ENCODE measurements around the gene CDC25A.
"Not testable (repeated sequence)": the region's sequence is repeated elsewhere in the genome, so short reads cannot be mapped to it uniquely, and the experiment has no call there.

The CDC25A gene

DNA sequence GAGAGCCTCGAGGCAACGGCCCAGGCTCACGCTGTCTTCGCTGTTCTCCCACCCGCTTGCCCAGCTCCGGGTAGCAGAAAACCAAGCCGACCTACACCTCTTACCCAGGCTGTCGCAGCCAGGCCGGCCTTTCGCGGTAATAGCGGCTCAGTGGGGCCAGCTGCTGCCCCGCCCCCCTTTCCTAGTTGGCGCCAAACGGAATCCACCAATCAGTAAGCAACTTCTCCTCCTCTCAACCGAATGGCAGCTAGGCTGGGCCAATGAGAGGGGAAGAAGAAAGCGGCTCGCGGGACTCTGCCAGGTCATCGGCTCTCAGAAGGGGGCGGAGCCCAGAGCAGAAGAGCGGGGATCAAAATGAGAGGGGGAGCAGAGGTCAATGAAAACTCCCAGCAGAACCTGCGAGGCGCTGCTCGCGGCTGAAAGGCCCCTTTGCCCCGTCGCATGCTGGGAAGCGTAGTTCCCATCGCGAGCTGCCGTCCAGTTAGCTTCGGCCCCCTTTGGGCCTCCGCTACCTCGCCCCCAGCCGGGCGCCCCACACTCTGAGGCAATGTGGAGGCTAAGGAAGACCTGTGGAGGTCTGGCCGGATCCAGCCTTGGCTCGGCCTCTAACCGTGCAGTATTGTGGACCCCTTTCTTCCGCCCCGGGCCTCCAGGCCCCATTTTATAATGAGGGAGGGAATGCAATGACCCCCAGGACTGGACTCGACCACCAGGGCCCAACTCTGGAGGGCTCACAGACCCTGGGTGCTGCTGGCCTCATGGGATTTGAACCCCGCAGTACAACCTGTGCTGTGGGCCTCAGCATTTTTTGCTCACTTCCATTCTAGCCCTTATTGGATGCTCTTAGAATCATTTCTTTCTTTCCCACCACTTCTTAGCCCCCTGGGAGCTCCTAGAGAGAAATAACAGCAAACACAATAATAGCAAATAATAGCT lies at the start of gene CDC25A:
Gene CDC25A (minus strand): TSS at position 152 of the 936 bp plus-strand sequence. CDS start 470 bp downstream, outside the sequence.
- DNase-seq, result peak; percentile 94

DNA sequence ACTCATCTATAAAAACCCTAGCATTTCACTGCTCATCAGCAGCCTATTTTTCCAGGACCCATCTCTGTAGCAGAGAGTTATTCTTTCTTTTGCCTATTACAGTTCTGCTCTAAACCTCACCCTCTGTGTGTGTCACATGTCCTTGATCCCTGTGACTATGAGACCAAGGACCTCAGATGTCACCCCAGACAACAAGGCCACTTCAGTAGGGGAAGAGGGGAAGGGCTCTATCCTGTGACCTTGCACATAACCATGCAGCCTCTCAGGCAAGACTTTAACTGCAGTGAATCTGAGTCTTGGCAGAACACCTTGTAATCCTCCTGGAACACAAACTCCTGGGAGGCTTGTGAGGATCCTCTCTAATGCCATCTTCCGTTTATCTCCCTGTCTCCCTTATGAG lies 48.3 kb upstream of the CDC25A start:
- DNase-seq, result no peak

GRCh38 chr3:48233542-48233941 lies 45.3 kb upstream of the CDC25A start:
- no peak for DNase-seq

DNA sequence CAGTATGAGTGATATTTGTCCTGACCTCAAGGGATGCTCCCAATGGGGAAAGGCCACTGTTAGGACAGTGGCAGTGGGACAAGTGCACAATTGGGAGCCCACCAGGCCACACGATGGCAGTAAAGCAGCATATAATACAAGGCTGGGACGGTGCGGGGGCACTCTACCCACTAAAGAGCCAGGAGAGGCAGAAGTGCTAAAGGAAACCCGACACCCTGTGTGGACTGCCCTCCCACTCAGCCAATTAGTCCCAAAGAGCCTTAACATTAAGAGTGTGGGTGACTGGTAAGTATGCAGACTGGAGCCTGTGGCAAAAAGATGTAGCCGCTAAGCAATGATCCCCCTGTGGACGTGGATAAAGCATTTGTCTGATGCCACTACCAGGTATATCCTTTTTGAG lies 44.5 kb upstream of the CDC25A start:
- DNase-seq, result peak; percentile 74

- no peak for DNase-seq
Measured at GRCh38 chr3:48232232-48232631, 44.0 kb upstream of the CDC25A start.

DNA sequence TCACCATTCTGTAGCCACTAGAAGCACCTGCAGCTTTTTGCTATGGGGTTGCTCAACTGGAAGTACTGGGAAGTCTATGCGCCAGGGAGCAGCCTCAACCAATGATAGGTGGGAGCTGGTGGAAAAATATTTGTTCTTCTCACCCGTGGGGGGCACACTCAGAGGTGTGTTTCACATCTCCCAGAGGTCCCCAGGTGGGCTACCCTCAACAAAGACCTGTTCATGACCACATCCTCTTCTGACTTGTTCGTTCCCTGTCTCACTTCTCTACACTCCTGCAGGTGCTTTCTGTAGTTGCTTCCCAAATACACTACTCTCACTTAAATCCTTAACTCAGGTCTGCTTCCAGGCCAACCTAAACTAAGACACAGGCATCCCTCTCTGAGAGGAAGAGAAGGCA lies 38.7 kb upstream of the CDC25A start:
- no peak for DNase-seq

- DNase-seq, result no peak
Measured at GRCh38 chr3:48225587-48225986, 37.4 kb upstream of the CDC25A start.

GRCh38 chr3:48222616-48223513 lies 34.6 kb upstream of the CDC25A start, which contains the start of gene CAMP:
TSS of gene CAMP (plus strand) at chr3:48223495. CDS start at chr3:48223512, 17 bp downstream.
- peak; percentile 14 for DNase-seq

DNA sequence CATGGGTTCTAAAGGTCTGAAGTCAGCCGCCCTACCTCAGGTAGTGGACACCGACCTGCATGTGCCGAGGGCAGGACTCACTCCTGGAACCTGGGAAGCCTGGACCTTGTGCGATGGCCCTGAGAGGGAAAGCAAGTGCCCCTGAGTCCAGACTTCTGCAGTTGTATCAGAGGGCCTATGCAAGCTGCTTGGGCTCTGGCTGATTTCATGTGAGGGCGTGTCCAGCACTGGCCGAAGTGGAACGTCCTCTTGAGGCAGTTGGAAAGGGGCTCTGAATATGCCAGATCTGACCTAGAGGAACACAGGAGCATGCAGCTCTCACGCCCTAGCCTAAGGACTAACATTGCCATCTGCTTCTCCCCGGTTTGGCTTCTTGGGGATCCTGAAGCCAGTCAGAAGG lies 32.5 kb upstream of the CDC25A start:
- no peak for DNase-seq

DNA sequence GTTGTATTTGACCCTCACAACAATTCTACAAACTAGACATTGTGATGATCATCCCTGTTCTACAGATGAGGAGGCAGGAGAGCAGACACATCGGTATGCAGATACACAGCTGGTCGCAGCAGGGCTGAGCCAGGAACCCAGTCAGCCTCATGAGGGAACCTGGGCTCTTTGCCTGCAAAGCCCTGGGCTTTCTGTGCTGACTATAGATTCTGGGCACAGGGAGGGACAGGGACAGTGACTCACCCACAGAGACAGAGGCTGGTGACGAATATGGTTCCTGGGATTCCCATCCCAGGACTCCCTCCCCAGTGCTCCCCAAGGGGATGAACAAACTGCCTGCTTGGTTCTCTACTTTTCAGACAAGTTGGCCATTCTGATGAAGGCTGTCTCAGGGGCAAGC lies 31.3 kb upstream of the CDC25A start:
- DNase-seq, result no peak

- DNase-seq, result no peak
Measured at GRCh38 chr3:48218537-48218936, 30.3 kb upstream of the CDC25A start.

GRCh38 chr3:48217449-48217848 lies 29.2 kb upstream of the CDC25A start:
- no peak for DNase-seq

DNA sequence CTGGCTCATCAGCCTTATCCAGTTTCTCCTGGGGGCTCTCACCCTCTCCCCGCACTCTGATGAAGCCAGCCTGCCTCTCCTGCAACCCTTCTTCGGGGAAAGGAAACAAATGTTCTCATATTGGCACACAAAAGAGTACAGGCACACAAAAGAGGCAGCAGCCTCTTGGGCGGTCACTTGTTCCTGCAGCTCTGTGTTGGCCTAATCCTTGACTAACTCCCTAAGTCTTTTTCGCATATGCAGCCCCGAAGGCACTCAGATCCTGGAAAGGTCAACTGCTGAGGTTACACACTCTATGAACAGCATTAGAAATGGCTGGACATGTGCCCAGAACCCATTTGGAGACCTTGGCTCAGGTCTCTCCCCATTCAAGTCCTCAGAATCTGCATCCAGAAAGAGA lies 27.7 kb upstream of the CDC25A start:
- DNase-seq, result no peak

- no peak for DNase-seq
Measured at GRCh38 chr3:48215466-48215865, 27.2 kb upstream of the CDC25A start.

DNA sequence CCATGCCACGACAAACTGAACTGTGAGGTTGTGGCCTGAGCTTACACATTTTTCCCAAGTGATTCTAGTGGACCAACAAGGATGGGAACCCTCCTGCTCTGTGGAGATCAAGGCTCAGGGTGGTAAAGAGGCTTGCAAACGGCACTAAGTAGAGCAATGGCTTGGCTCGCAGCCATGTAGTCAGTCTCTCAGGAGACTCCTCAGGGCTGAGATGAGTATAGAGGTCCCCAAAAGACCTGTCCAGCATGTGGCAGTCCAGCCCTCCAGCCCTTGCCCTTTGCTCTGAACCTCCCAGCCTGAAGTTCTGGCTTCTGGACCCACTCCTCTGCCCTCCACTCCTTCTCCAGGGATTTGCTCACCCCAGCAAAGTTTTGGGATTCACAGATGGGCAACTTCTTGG lies 26.8 kb upstream of the CDC25A start:
- no peak for DNase-seq

DNA sequence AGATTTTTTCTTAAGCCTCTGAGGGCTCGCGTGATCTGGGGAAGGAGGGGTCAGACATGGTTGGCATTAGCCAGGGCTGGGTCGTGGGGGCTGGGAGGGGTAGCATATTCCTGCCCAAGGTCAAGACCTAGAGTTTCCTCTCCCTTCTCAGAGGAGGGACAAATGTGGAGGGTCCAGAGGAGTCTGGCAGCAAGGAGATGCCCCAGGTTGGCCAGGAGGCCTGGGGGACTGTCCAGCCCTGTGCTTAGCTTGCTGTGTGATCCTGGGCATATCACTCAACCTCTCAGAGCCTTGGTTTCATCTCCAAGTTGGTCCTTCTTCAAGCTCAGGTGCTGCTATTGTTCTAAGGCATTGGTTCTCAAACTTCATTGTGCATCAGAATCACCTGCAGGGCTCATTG lies 26.0 kb upstream of the CDC25A start:
- DNase-seq, result no peak

- not testable (repeated sequence) for DNase-seq
Measured at GRCh38 chr3:48211776-48212175, 23.6 kb upstream of the CDC25A start.

- DNase-seq, result not testable (repeated sequence)
Measured at GRCh38 chr3:48210534-48210933, 22.3 kb upstream of the CDC25A start.

DNA sequence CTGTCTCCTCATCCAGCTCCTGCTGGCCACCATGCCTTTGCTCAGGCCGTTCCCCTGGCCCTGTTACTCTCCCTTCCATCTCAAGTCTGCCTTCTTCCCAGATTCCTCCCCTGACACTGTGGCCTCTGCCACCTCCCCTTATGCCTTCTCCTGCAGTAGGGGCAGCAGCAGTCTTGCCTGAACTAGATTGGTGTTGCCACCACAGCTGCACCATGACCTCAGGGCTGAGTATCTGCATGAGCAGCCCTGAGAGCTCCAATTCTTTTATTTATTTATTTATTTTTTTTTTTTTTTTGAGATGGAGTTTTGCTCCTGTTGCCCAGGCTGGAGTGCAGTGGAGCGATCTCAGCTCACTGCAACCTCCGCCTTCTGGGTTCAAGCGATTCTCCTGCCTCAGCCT lies 21.2 kb upstream of the CDC25A start:
- no peak for DNase-seq

DNA sequence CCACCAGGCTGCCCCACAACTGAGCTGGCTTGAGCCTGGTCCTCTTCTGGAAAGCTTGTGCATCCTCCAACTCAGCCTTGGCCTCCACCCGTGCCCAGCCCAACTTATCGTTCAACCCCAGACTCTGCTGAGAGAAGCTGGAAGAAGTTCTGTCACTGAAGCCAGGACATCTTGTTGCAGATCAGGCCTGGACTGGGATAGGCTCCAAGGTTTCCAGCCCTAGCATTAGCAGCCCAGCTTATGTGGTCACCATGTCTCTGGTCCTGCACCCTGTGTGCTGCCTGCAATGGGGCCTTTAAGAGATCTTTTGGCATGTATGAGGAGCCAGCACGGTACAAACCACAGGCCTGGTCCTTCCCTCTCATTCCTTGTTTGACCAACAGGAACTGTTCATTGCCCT lies 19.9 kb upstream of the CDC25A start:
- no peak for DNase-seq

- DNase-seq, result no peak
Measured at GRCh38 chr3:48202632-48203031, 14.4 kb upstream of the CDC25A start.

GRCh38 chr3:48199117-48199516 lies 10.9 kb upstream of the CDC25A start:
- no peak for DNase-seq

- DNase-seq, result no peak
Measured at GRCh38 chr3:48196611-48197010, 8.4 kb upstream of the CDC25A start.

Data from DMS53 (cell line).